NCI-H345 treated with DMSO at 0.1 percent for 48 hours (cell line): ENCODE measurements around the gene PDE1C.

Experiments used
- DNase-seq: peaks from one replicate; lab custom pipeline; 2025; ENCODE audit not compliant: unreplicated experiment; lab: John Stamatoyannopoulos, UW

PDE1C gene

GRCh38 chr7:31785101-31785500 is 285.1 kb downstream of the PDE1C start:
- DNase-seq, result no peak

GRCh38 chr7:31783221-31783620 is 287.0 kb downstream of the PDE1C start:
- DNase-seq, result no peak

GRCh38 chr7:31782411-31782991 is 287.7 kb downstream of the PDE1C start:
- DNase-seq, result peak; percentile 9

GRCh38 chr7:31778296-31778695 is 291.9 kb downstream of the PDE1C start:
- DNase-seq, result no peak

- no peak for DNase-seq
These were observed 293.6 kb downstream of the PDE1C start for GRCh38 chr7:31776616-31777015.

GRCh38 chr7:31775556-31775955 is 294.7 kb downstream of the PDE1C start:
- DNase-seq, result no peak

GRCh38 chr7:31772211-31772610 is 298.0 kb downstream of the PDE1C start:
- no peak for DNase-seq

- no peak for DNase-seq
These were observed 302.4 kb downstream of the PDE1C start for GRCh38 chr7:31767686-31768358.

- DNase-seq, result no peak
These were observed 305.7 kb downstream of the PDE1C start for GRCh38 chr7:31764462-31764861.

GRCh38 chr7:31763548-31763947 is 306.7 kb downstream of the PDE1C start:
- DNase-seq, result no peak

- no peak for DNase-seq
These were observed 308.6 kb downstream of the PDE1C start for GRCh38 chr7:31761646-31762045.

- no peak for DNase-seq
These were observed 311.5 kb downstream of the PDE1C start for GRCh38 chr7:31758755-31759154.

GRCh38 chr7:31751726-31752125 is 318.5 kb downstream of the PDE1C start:
- DNase-seq, result no peak

GRCh38 chr7:31748084-31748483 is 322.1 kb downstream of the PDE1C start:
- no peak for DNase-seq

GRCh38 chr7:31747553-31747952 is 322.7 kb downstream of the PDE1C start:
- no peak for DNase-seq

GRCh38 chr7:31744294-31744874 is 325.8 kb downstream of the PDE1C start:
- peak; percentile 44 for DNase-seq

GRCh38 chr7:31741852-31742251 is 328.4 kb downstream of the PDE1C start:
- no peak for DNase-seq

GRCh38 chr7:31735991-31736982 is 333.9 kb downstream of the PDE1C start:
- peak; percentile 51 for DNase-seq

GRCh38 chr7:31734456-31734855 is 335.8 kb downstream of the PDE1C start:
- no peak for DNase-seq

GRCh38 chr7:31729195-31729804 is 340.9 kb downstream of the PDE1C start:
- DNase-seq, result no peak

- no peak for DNase-seq
These were observed 345.5 kb downstream of the PDE1C start for GRCh38 chr7:31724696-31725095.
